Uterus (tissue), 2 donors: ENCODE data around the gene HRG.

Experiments
- CTCF ChIP-seq, 4 experiments: fragments of 200-600 bp in 2 of 4; fragments of 450-650 bp in 2 of 4; sonication (generic) in 2 of 4; IDR thresholded peaks; one replicate each; pipeline ENCODE4 v1.5.1; 2016 to 2019; ENCODE audit warnings: antibody characterized with exemption in 4 of 4, mild to moderate bottlenecking in 2 of 4, moderate library complexity in 1 of 4
- POLR2A ChIP-seq, 2 donors: fragments of 450-650 bp; IDR thresholded peaks; one replicate each; pipeline ENCODE4 v1.6.1; 2016; ENCODE audit warnings: antibody characterized with exemption in 2 of 2, mild to moderate bottlenecking in 1 of 2, moderate library complexity in 1 of 2

GRCh38 chr3:186643493-186643892, 22.3 kb upstream of the HRG start:
- no peak for TF ChIP-seq POLR2A (IDR thresholded peaks at IDR 0.05)
- TF ChIP-seq CTCF (IDR thresholded peaks at IDR 0.05) = no peak
